H1 (cell line): Measurements from ENCODE around the gene GRHL3. TPM values are rescaled to one million over a fixed set of nuclear protein-coding genes. Genes with fewer than 3 reads are reported as not detected.

ENCODE experiments used
- CTCF ChIA-PET: fragments of 300-600 bp; sonication (Branson Sonifier 250); formaldehyde crosslinking; loops from one replicate; lab custom pipeline; 2021; ENCODE audit not compliant: partially characterized antibody; lab: Charles Lee
- POLR2A ChIA-PET: fragments of 300-600 bp; sonication (Branson Sonifier 250); formaldehyde crosslinking; loops from one replicate; lab custom pipeline; 2021; ENCODE audit warnings: inconsistent platforms; ENCODE audit not compliant: partially characterized antibody; lab: Charles Lee
- DNase-seq, 2 experiments: peaks; one replicate each; pipeline versions ENCODE4 v3.0.0 to v3.0.0-alpha.2; 2010 to 2022; ENCODE audit warnings: low spot score in 2 of 2, low read depth in 1 of 2, mixed read lengths in 1 of 2
- FAIRE-seq: peaks from 2 replicates; lab custom pipeline; 2011; peaks lifted over from hg19 to GRCh38; lab: Jason Lieb, UNC
- H2AFZ ChIP-seq: 2 replicates; pipeline ENCODE4 v1.8.1; 2012; ENCODE audit warnings: low read length, inconsistent platforms
- H2AK5ac ChIP-seq: 2 replicates; pipeline ENCODE4 v1.6.1; 2013; ENCODE audit warnings: low read depth, low read length
- H2BK120ac ChIP-seq: replicated peaks from 2 replicates; pipeline ENCODE3; 2013; ENCODE audit warnings: low read depth, low read length, inconsistent platforms
- H2BK12ac ChIP-seq: 2 replicates; pipeline ENCODE4 v1.6.1; 2013; ENCODE audit warnings: low read depth, low read length
- H2BK15ac ChIP-seq: 2 replicates; pipeline ENCODE4 v1.6.1; 2013; ENCODE audit warnings: low read length
- H2BK20ac ChIP-seq: 2 replicates; pipeline ENCODE4 v1.6.1; 2013; ENCODE audit warnings: low read length
- H2BK5ac ChIP-seq: 2 replicates; pipeline ENCODE4 v1.6.1; 2013; ENCODE audit warnings: low read depth, low read length
- H3K14ac ChIP-seq: 2 replicates; pipeline ENCODE4 v1.6.1; 2013; ENCODE audit warnings: inconsistent platforms; ENCODE audit not compliant: insufficient read length
- H3K18ac ChIP-seq: 2 replicates; pipeline ENCODE4 v1.6.1; 2013; ENCODE audit warnings: low read length; ENCODE audit errors: extremely low read depth
- H3K23ac ChIP-seq: 2 replicates; pipeline ENCODE4 v1.6.1; 2013; ENCODE audit warnings: inconsistent platforms; ENCODE audit not compliant: insufficient read length
- H3K23me2 ChIP-seq: 2 replicates; pipeline ENCODE4 v1.6.1; 2013; ENCODE audit warnings: low read depth, low read length
- H3K27ac ChIP-seq: 2 replicates; pipeline ENCODE4 v1.6.1; 2011; ENCODE audit warnings: low read depth, low read length, inconsistent platforms
- H3K27me3 ChIP-seq, 4 experiments: replicated peaks in 1 of 4; 1 replicate in 1 of 4; 2 replicates in 3 of 4; pipeline versions ENCODE4 v1.6.1 to v1.8.1; 2011 to 2013; ENCODE audit warnings: low read length in 3 of 4, mild to moderate bottlenecking in 3 of 4, inconsistent platforms in 2 of 4, mixed read lengths in 2 of 4, moderate library complexity in 1 of 4; ENCODE audit not compliant: control insufficient read depth in 3 of 4, insufficient read depth in 3 of 4; ENCODE audit errors: extremely low read depth in 1 of 4
- H3K36me3 ChIP-seq, 4 experiments: 2 replicates each; pipeline versions ENCODE4 v1.6.1 to v1.8.1; 2011 to 2013; ENCODE audit warnings: mild to moderate bottlenecking in 4 of 4, low read length in 3 of 4, moderate library complexity in 2 of 4, control low read depth in 1 of 4, inconsistent platforms in 1 of 4; ENCODE audit not compliant: insufficient read depth in 4 of 4, control insufficient read depth in 2 of 4
- H3K4ac ChIP-seq: replicated peaks from 2 replicates; pipeline ENCODE3; 2013; ENCODE audit warnings: low read length, low read depth, mixed read lengths, inconsistent platforms; ENCODE audit not compliant: insufficient read length
- H3K4me1 ChIP-seq, 4 experiments: replicated peaks in 1 of 4; 1 replicate in 1 of 4; 2 replicates in 3 of 4; pipeline versions ENCODE4 v1.6.1 to v1.8.1; 2011 to 2013; ENCODE audit warnings: low read length in 3 of 4, inconsistent platforms in 2 of 4, mixed read lengths in 1 of 4; ENCODE audit not compliant: insufficient read depth in 4 of 4, control insufficient read depth in 3 of 4
- H3K4me2 ChIP-seq, 2 experiments: 2 replicates each; pipeline versions ENCODE4 v1.6.1 to v1.8.1; 2011 to 2013; ENCODE audit warnings: low read depth in 2 of 2, low read length in 2 of 2, control low read depth in 1 of 2, inconsistent platforms in 1 of 2, mild to moderate bottlenecking in 1 of 2; ENCODE audit not compliant: insufficient read depth in 1 of 2
- H3K4me3 ChIP-seq, 4 experiments: fragments of 200-600, 300-600 bp in 1 of 4; sonication (generic), shearing (Covaris generic), sonication (Bioruptor Twin) in 1 of 4; 2 replicates each; pipeline versions ENCODE4 v1.5.1 to v1.8.1; 2011 to 2016; ENCODE audit warnings: low read length in 4 of 4, low read depth in 3 of 4, control low read depth in 2 of 4, inconsistent platforms in 2 of 4, mild to moderate bottlenecking in 2 of 4, mixed read lengths in 1 of 4, moderate library complexity in 1 of 4; ENCODE audit not compliant: insufficient read depth in 2 of 4; ENCODE audit errors: extremely low read depth in 1 of 4
- H3K56ac ChIP-seq: replicated peaks from 2 replicates; pipeline ENCODE3; 2013; ENCODE audit warnings: low read depth, mild to moderate bottlenecking, mixed read lengths, low read length, inconsistent platforms; ENCODE audit not compliant: insufficient read length
- H3K79me1 ChIP-seq: 2 replicates; pipeline ENCODE4 v1.6.1; 2013; ENCODE audit warnings: low read depth, low read length, control low read depth
- H3K79me2 ChIP-seq, 2 experiments: 2 replicates each; pipeline versions ENCODE4 v1.6.1 to v1.8.1; 2012 to 2013; ENCODE audit warnings: low read length in 2 of 2, mild to moderate bottlenecking in 2 of 2, inconsistent platforms in 1 of 2; ENCODE audit not compliant: insufficient read depth in 2 of 2, control insufficient read depth in 1 of 2
- H3K9ac ChIP-seq, 4 experiments: replicated peaks in 1 of 4; 1 replicate in 1 of 4; 2 replicates in 3 of 4; pipeline versions ENCODE4 v1.6.1 to v1.8.1; 2011 to 2013; ENCODE audit warnings: low read depth in 3 of 4, low read length in 3 of 4, control low read depth in 2 of 4, mild to moderate bottlenecking in 2 of 4, moderate library complexity in 2 of 4, inconsistent platforms in 1 of 4; ENCODE audit errors: extremely low read depth in 1 of 4
- H3K9me3 ChIP-seq, 2 experiments: 2 replicates each; pipeline versions ENCODE4 v1.6.1 to v1.8.1; 2012 to 2013; ENCODE audit warnings: mild to moderate bottlenecking in 2 of 2, moderate library complexity in 2 of 2, control low read depth in 1 of 2, inconsistent platforms in 1 of 2, low read depth in 1 of 2, low read length in 1 of 2, mixed read lengths in 1 of 2; ENCODE audit not compliant: insufficient read depth in 2 of 2
- H4K20me1 ChIP-seq, 2 experiments: replicated peaks in 1 of 2; 2 replicates each; pipeline versions ENCODE3 to v1.8.1; 2011 to 2013; ENCODE audit warnings: inconsistent platforms in 2 of 2, low read length in 2 of 2, mild to moderate bottlenecking in 1 of 2; ENCODE audit not compliant: insufficient read depth in 2 of 2, control insufficient read depth in 1 of 2
- H4K5ac ChIP-seq: 2 replicates; pipeline ENCODE4 v1.6.1; 2013; ENCODE audit warnings: low read length, low read depth, mixed read lengths, inconsistent platforms; ENCODE audit not compliant: insufficient read length
- H4K8ac ChIP-seq: 2 replicates; pipeline ENCODE4 v1.8.0; 2013; ENCODE audit warnings: mild to moderate bottlenecking, moderate library complexity, low read length, inconsistent platforms; ENCODE audit not compliant: insufficient read depth; ENCODE audit errors: extremely low read depth
- H4K91ac ChIP-seq: replicated peaks from 2 replicates; pipeline ENCODE3; 2013; ENCODE audit warnings: low read length, mixed read lengths, inconsistent platforms; ENCODE audit not compliant: insufficient read length
- CBX8 ChIP-seq: fragments of 300-800, 300-1000 bp; sonication (generic); IDR thresholded peaks from 2 replicates; pipeline ENCODE4 v1.7.1; 2016; ENCODE audit warnings: low read depth, low read length, borderline replicate concordance
- CHD1 ChIP-seq: IDR thresholded peaks from 2 replicates; pipeline ENCODE4 v1.6.1; 2012; ENCODE audit warnings: low read depth, low read length, improper control_type of control experiment
- EZH2 ChIP-seq: fragments of 200-600 bp; sonication (generic); IDR thresholded peaks from 2 replicates; pipeline ENCODE4 v1.7.1; 2012; ENCODE audit warnings: low read depth, mild to moderate bottlenecking, moderate library complexity, low read length, inconsistent platforms; ENCODE audit not compliant: severe bottlenecking
- KDM4A ChIP-seq: IDR thresholded peaks from one replicate; pipeline ENCODE4 v1.7.1; 2012; ENCODE audit warnings: low read depth, mild to moderate bottlenecking, moderate library complexity, low read length, inconsistent platforms; ENCODE audit not compliant: severe bottlenecking
- KDM5A ChIP-seq: fragments of 200-600 bp; IDR thresholded peaks from 2 replicates; pipeline ENCODE4 v1.7.1; 2012; ENCODE audit warnings: mild to moderate bottlenecking, low read length, inconsistent platforms, mixed read lengths
- NRF1 ChIP-seq: IDR thresholded peaks from 2 replicates; pipeline ENCODE4 v1.6.1; 2011; ENCODE audit warnings: mild to moderate bottlenecking, low read depth, low read length, improper control_type of control experiment
- PHF8 ChIP-seq: fragments of 200-600 bp; sonication (generic); conservative IDR thresholded peaks from 2 replicates; pipeline ENCODE4 v1.7.1; 2012; ENCODE audit warnings: low read depth, mild to moderate bottlenecking, inconsistent platforms, low read length, moderate library complexity
- POU5F1 ChIP-seq: IDR thresholded peaks from 2 replicates; pipeline ENCODE4 v1.6.1; 2011; ENCODE audit warnings: low read depth, mild to moderate bottlenecking, low read length, moderate library complexity
- RBBP5 ChIP-seq: IDR thresholded peaks from 2 replicates; pipeline ENCODE4 v1.7.1; 2012; ENCODE audit warnings: low read depth, mild to moderate bottlenecking, inconsistent platforms, low read length, moderate library complexity, borderline replicate concordance
- RXRA ChIP-seq: IDR thresholded peaks from 2 replicates; pipeline ENCODE4 v1.6.1; 2011; ENCODE audit warnings: low read depth, mild to moderate bottlenecking, low read length, moderate library complexity; ENCODE audit not compliant: insufficient read depth
- SIN3A ChIP-seq, 2 experiments: IDR thresholded peaks in 1 of 2; conservative IDR thresholded peaks in 1 of 2; 2 replicates each; pipeline ENCODE4 v1.6.1; 2011 to 2012; ENCODE audit warnings: low read length in 2 of 2, improper control_type of control experiment in 1 of 2, low read depth in 1 of 2, mild to moderate bottlenecking in 1 of 2
- WGBS, 2 experiments: shearing (Covaris generic) in 1 of 2; methylation state at CpG; one replicate each; pipeline versions ENCODE4 v1.1.6 to v1.1.7; 2013 to 2015; ENCODE audit warnings: low lambda C conversion rate in 2 of 2, mixed read lengths in 2 of 2, inconsistent platforms in 1 of 2, low coverage in 1 of 2, missing lambda C conversion rate in 1 of 2; ENCODE audit not compliant: insufficient replicate concordance in 2 of 2, insufficient coverage in 1 of 2, insufficient read length in 1 of 2; ENCODE audit errors: extremely low coverage in 1 of 2, missing lambda C conversion rate in 1 of 2; 5-methylcytosine and 5-hydroxymethylcytosine counted together
- polyA plus RNA-seq, 7 experiments: library from polyadenylated mRNA; depleted of rRNA in 3 of 7; stranded (reverse) in 5 of 7; unstranded in 2 of 7; fragments of >200 nt in 5 of 7; fragments of 200-250 nt in 2 of 7; gene quantifications; 1 replicate in 5 of 7; 2 replicates in 1 of 7; 4 replicates in 1 of 7; pipeline versions ENCODE4 v1.2.1 to v1.2.3, GENCODE V29; 2011 to 2013; ENCODE audit warnings: missing spikeins in 2 of 7, mixed read lengths in 2 of 7
- total RNA-seq: library from RNA; stranded (reverse); fragmentation: NEBNext Ultra II Directional; extraction: Animal tissue kit (Norgen Biotek cat#: 25700); gene quantifications from 2 replicates; pipeline ENCODE4 v1.2.1, GENCODE V29; 2021

The GRHL3 gene
- total and polyA plus RNA-seq, 2 of the 8 experiments (the other 6 are each of a cell fraction or from before 2014, with no cell fraction given), result 0.80 to 1.8 TPM

DNA sequence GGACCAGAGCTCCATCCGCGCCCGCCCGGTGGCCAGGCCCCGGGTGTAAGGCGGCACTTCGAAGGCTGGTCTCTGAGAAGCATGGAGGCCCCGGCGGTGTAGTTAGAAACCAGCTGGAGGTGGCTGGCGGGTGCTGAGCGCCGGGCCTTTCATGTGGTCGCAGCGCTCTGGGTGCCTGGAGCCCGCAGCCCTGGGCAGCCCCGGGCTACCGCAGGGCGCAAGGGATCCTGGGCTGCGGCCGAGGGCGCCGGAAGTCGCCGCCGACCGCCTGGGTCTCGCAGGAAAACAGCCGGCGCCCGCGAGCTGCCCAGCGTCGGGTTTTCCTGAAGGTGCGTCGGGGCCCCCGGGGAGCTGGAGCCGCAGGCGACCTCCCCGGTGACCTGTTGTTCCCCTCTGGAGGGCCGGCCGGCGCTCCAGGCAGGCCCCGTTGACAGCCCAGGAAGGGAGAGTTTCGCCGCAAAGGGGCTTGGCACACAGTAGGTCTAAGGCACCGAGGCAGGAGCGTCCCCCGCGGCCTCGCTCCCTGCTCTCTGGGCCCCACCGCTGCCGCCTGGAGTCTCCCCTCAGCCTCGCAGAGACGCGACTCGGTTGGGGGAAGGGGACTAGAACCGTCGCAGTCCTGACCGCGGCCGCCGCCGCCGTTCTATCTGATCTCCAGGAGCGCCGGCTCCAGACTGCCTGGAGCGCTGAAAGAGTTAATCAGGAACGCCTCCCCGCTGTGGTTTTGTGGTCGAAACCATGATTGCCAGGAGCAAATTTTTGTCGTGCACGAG lies 2.7 kb downstream of the GRHL3 start:
- H4K5ac ChIP-seq, result no peak overlapping the region
- peak overlapping the region; percentile 94; the same call in 1 of the 2 replicates for H2BK12ac ChIP-seq
- FAIRE-seq (no peak), DNase-seq (no peak)
- H4K91ac ChIP-seq, result peak overlapping the region; percentile 51
- H3K79me1 ChIP-seq, result no peaks in the 10 kb centered on the region
- H4K20me1 ChIP-seq, result no peaks in the 10 kb centered on the region
- H2AFZ ChIP-seq, result peak overlapping the region; percentile 83; the same call in 1 of the 2 replicates
- POLR2A ChIA-PET, result interaction anchor here (0.6 to 2.1 kb wide), 11 partner anchors 9 to 120 kb away, joined by 3 to 6 read pairs (median 3); no protein-coding TSS in a partner anchor
- peak overlapping the region; percentile 85 to 92 for H3K4me2 ChIP-seq
- H3K23ac ChIP-seq, result no peak overlapping the region
- H4K8ac ChIP-seq, result peak overlapping the region; percentile 75
- H3K56ac ChIP-seq, result peak overlapping the region; percentile 7
- peaks cover 15% of the 10 kb centered on the region; the same call in 1 of the 2 replicates for H3K23me2 ChIP-seq
- H3K9me3 ChIP-seq, result no peaks in the 10 kb centered on the region
- no peaks in the 10 kb centered on the region for H3K36me3 ChIP-seq
- H3K14ac ChIP-seq, result no peak overlapping the region
- H3K27ac ChIP-seq, result no peak overlapping the region
- CTCF ChIA-PET, result interaction anchor here (0.7 to 7.8 kb wide), 16 partner anchors 9 to 165 kb away, joined by 3 to 60 read pairs (median 3); no protein-coding TSS in a partner anchor
- no peak overlapping the region for H2BK20ac ChIP-seq
- H3K18ac ChIP-seq, result peak overlapping the region; percentile 94
- no peak overlapping the region for H3K4ac ChIP-seq
- 15% methylated on average over 57 of the region's 72 CpGs; no CpG with 5 or more reads in 1 of the 2 experiments for WGBS, 2 experiments
- no peaks in the 10 kb centered on the region for H3K79me2 ChIP-seq
- H2BK120ac ChIP-seq, result no peak overlapping the region
- no peak overlapping the region for H3K9ac ChIP-seq
- H2AK5ac ChIP-seq, result no peak overlapping the region
- peaks cover 0 to 42% (median 38%) of the 10 kb centered on the region in 4 experiments; a peak in 6 of 7 replicates for H3K27me3 ChIP-seq
- H2BK15ac ChIP-seq, result peak overlapping the region; percentile 99; the same call in 1 of the 2 replicates
- H2BK5ac ChIP-seq, result no peak overlapping the region; the same call in 1 of the 2 replicates
- H3K4me3 ChIP-seq, result peak overlapping the region; percentile 45 to 68 (median 56)
- H3K4me1 ChIP-seq, result peaks cover 8 to 22% (median 13%) of the 10 kb centered on the region in 4 experiments
- TF ChIP-seq EZH2 (peak; percentile 56), CBX8 (no peak), NRF1 (no peak), KDM5A (no peak), RBBP5 (peak; percentile 84), CHD1 (no peak), PHF8 (peak; percentile 44), KDM4A (peak; percentile 77), POU5F1 (no peak), SIN3A (conservative IDR thresholded peaks at IDR 0.05 in 1 of 2, IDR thresholded peaks at IDR 0.05 in 1 of 2; ENCODE audit: low read depth in 1 of 2, low read length in 2 of 2) (no peak), RXRA (no peak)
